SH-SY5Y (cell line): ENCODE data around the gene NEU2.

Experiments
- GATA2 ChIP-seq: IDR thresholded peaks from 2 replicates; pipeline ENCODE4 v1.6.1; 2011; ENCODE audit warnings: mild to moderate bottlenecking, low read depth, low read length
- GATA3 ChIP-seq: IDR thresholded peaks from 2 replicates; pipeline ENCODE4 v1.6.1; 2011; ENCODE audit warnings: low read depth, mild to moderate bottlenecking, low read length, moderate library complexity

The NEU2 gene

DNA sequence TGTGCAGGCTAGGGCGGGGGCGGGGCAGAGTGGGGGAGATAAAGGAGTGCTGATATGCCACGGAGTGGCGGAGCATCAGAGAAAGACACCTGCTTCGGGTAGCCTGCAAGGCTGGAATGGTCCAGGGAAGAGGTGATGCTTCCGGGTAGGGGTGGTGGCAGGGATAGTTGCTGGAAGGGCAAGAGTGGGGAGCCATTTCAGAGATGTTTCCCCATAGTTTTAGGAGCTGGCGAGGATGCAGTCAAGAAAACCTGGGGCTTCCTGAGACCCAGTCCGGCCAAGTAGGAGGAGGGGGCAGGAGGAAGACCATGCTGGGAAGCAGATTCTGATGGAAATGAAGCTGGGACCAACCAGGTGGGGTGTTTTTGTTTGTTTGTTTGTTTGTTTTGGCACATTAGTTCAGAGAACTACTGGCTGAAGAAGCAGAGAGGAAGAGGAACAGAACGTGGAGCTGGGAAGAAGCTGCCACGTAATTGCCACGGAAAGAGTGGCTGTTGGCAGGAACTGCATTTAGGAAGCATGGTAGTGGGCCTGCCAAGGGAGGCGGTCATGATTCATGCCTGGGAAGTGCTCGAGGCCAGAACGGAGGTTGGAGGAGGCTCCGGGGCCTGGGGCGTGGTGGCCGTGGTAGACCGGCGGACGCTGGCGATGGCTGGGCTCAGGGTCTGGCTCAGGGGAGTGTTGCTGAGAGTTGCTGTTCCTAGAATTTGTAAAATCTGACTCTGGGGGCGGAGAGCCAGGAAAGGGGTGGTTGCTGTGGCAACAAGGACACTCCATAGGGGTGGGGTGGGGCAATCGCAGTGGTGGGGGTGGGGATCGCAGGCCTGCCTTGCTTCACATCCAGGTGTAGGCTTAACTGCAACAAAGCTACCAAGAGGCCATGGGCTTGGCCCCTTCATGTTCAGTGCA is 19.0 kb downstream of the NEU2 start:
- TF ChIP-seq GATA2 (no peak), GATA3 (no peak)

DNA sequence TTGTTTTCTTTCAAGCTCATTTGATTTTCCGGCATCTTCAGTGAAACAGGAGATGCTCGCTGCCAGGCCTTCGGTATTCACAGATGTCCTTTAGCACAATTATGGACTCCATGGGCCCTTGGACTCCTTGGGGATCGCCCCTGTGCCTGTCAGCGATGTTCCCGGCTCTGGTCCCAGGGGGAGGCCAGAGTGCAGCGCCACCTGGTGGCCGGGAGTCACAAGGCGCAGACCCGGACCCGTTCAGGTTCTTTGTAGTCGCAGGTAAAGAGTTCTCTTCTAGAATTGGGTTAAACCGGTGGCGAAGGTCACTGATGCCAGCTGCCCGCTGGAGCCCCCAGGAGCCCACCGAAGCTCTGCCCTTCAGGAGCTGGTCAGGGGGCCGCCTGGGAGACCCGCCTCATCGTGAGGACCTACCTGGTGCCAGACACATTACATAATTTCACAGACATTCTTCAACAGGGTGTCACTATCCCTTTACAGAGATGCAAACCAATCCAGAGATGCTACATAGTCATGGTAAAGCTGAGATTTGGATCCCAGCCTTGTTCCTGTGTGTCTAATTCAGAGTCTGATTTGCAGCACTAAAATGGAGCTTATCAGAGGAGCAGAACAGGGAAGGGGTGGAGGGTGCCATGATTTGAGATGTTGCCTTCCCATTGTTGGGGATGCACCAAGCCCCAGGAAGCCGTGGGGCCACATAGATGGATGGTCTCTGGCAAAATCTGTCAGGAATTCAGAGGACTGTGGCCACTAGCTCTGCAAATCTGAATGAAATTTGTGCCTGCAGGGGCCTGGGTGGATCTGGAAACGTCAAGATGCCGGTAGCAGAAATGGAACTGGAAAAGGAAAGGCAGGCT is 21.7 kb downstream of the NEU2 start:
- TF ChIP-seq GATA3 (no peak), GATA2 (no peak)

DNA sequence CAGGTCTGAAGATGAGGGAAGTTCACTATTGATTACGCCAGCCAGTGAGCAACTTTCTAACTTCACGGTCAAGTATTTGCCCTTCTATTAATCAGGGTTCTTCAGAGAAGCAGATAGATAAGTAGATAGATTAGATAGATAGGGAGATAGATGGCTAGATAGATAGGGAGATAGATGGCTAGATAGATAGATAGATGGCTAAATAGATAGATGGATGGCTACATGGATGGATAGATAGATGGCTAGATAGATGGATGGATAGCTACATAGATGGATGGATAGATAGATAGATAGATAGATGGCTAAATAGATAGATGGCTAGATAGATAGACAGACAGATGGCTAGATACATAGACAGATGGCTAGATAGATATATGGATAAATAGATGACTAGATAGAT is 22.9 kb downstream of the NEU2 start:
- TF ChIP-seq GATA3 (no peak; the same call in 1 of the 2 replicates), GATA2 (peak; percentile 9; the same call in 1 of the 2 replicates)

DNA sequence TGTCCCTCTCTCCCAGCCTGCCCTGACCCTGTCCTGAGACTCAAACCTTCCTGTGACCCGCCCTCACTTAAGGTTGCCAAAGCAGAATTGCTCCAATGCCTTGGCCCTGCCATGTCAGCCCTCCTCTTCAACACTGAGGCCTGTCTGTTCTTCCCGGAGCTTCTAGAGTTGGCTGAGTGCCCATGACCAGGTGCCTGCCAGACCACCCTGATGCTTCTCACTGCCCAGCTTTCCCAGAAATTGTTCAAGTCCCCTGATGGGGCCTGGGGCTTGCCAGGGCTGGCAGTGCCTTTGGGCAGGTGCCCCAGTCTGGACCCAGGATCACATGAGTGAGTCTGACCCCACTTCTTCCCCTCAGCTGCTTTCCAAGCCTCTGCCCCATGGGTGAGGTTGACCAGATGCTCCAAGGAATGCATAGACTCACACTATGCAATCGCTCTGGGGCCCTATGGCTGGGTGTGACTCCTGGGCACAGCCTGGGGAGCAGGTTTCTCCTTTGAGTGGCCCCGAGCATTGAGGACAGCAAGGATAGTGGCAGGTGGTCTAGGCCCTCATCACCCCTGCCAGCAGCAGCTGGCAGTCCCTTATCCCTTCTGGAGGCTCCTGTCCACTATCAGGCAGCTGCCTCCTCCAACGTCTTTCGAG is 24.6 kb downstream of the NEU2 start:
- TF ChIP-seq GATA3 (no peak), GATA2 (no peak)

DNA sequence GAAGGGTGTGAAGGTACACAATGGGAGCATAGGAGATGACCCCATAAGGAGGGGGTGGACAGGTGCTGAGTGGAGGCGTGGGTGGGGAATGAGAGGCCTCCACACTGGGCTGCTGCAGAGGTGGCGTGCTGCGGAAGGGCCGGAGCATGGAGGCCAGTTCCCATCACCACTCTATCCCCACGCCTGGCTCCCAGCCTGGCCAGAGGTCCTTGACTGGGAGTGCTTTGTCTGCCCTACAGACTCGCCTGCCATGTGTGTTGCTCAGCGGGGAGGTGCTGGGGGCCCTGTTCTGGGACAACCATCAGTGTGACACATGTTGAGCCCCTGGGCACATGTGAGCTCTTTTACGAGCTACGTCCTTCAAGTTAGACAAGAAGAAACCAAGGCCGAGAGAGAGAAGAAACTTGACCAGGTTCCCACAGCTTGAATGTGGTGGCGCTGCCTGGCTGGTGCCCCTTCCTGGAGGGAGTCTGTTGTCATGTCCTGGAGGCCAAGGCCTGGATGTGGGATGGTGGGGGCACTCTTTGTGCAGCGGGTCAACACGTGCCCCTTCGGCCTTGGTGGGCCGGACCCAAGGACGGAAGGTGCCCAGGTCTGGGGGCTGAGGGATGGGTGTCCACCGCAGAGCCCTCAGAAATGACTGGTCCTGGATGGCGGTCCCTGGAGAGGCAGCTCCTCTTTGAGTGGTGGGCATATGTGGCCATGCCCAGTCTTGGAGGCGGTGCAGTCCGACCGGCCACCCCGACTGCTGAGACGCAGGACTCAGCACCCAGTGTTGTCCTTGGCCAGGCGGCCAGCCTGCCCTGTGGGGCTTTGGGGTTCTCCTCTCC is 26.5 kb downstream of the NEU2 start:
- TF ChIP-seq GATA3 (no peak), GATA2 (no peak)

DNA sequence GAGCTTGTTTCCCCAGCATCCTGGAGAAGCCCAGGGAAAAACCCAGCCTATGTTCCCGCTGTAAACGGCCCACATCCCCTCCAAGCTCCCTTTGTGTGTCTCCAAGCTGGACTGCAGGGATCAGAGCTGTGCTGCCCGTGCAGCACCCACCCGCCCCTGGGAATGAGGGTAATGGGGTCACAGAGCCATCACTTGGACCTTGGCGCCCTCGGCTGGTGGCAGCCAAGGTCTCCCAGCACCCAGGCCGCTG is 27.0 kb downstream of the NEU2 start:
- no peak for TF ChIP-seq GATA2
- TF ChIP-seq GATA3, result no peak

DNA sequence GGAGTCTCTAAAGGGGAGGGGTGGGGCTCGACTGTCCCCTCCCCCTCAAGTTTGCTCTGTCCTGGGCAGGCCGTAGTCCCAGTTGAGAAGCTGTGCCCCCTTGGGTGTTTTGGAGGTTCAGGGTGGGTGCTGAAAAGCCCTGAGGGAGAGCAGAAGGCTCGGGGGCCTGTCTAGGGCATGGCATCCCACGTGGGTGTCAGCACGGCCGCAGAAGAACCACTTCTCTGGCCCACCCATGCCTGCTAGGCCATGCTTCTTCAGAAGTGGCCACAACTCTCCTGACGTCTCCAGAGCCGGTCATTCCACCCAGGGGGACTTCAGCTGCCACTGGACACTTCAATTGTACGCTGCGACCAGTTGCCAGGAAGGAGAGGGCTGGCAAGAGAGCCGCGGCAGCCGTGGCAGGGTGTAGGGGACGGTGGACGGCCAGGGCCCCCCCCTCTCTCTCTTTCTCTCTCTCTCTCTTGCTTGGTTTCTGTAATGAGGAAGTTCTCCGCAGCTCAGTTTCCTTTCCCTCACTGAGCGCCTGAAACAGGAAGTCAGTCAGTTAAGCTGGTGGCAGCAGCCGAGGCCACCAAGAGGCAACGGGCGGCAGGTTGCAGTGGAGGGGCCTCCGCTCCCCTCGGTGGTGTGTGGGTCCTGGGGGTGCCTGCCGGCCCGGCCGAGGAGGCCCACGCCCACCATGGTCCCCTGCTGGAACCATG is 27.5 kb downstream of the NEU2 start, which contains the start of gene INPP5D:
TSS of gene INPP5D (plus strand) at position 546 of the 704 bp plus-strand sequence. CDS start at position 683, 137 bp downstream.
- no peak for TF ChIP-seq GATA2
- no peak for TF ChIP-seq GATA3

DNA sequence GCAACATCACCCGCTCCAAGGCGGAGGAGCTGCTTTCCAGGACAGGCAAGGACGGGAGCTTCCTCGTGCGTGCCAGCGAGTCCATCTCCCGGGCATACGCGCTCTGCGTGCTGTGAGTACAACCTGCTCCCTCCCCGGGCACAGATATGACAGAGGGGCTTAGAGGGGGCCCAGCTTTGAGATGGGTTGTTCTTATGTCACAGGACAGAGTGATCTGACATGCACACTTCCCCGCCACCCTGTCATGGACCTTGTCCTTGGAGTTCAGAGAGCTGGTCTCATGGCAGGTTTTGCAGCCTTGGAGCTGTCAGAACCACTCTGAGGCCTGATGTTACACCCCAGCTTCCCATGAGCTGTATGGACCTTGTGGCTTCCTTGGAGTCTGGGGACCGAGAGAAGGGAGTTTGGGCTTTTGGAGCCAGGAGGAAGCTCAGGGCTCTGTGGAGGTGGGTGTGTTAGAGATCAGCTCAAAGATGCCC is 28.1 kb downstream of the NEU2 start:
- no peak for TF ChIP-seq GATA2

DNA sequence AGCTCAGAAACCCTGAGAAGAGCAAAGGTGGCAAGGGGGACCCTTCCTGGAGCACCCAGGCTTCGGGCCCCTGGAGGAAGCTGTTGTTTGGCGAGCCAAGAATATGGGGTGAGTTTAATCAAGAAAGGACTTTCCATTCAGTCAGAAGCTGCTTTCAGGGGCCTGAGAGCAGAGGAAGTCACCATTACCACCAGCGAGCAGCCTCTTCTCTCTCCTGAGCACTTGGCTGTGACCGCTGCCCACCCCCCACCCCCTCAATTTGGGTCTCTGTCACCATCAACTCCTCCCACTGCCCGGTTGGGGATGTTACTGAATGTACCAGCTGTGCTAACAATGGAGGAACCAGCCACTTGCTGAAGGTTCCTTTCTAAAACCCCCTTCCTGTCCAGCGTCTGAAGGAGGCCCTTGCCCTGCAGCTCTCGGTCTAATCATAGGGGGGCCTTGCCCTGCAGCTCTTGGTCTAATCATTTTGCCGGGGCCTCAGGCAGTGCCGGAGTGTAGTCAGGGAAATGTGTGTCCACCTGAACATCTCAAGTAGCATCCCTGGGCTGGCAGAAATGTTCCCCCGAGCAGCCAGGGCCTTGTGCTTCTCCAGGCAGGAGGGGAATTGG is 28.6 kb downstream of the NEU2 start:
- TF ChIP-seq GATA3 (no peak), GATA2 (no peak)

DNA sequence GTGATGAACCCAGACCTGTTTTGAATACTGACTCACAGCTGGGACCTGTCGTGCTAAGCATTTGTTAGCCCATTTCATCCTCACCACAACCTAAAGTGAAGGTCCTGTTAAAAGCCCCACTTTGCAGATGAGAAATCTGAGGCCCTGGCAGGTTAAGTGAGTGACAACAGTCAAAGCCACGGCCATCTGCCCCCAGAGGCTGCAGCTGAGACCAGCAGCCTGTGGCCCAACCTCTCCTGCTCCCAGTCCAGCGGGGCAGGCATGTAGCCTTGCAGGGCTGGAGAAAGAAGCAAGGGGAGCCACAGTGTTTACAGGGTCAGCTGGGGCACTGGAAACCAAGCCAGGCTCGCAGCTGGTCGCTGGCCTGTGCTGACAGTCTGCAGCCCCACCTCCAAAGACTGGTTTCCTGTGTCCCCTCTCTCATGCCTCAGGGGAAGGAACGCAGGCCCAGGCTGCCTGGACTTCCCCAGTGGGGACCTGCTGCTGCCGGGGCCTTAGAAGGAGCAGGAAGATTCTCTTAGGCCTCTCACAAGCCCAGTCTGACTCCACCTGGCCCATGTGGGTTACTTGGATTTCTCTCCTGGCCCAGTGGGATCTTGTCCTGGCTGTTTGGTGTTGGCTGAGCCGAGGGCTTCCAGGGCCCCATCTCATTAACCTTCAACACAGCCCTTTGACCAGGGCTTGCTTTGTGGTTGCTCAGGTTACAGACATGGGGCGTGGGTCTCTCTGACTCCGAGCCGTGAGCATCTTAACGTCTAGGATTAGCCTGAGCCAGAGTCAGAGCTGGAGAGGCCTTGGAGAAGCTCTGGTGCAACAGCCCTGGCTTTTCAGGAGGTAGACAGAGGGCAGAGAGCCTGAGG is 29.3 kb downstream of the NEU2 start:
- no peak for TF ChIP-seq GATA2
- no peak for TF ChIP-seq GATA3

DNA sequence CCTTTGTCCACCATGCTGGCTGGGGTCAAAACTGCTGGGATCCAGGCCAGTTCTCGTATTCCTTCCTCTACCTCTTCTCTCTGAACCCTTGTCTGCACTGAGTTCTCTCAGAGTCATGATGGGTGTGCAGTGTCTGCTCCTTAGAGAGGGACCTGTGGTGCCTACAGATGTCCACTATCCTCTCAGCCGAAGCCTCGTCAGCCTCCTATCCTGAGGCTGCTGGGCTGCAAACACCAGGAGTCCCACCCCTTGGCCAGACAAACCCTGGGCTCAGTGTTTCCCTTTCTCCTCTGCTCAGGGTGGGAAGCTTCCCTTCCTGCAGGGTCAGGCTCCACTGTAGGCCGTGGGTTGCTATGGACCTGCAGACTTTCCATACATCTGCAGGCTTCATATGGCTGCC is 30.0 kb downstream of the NEU2 start:
- TF ChIP-seq GATA3 (no peak), GATA2 (no peak)

DNA sequence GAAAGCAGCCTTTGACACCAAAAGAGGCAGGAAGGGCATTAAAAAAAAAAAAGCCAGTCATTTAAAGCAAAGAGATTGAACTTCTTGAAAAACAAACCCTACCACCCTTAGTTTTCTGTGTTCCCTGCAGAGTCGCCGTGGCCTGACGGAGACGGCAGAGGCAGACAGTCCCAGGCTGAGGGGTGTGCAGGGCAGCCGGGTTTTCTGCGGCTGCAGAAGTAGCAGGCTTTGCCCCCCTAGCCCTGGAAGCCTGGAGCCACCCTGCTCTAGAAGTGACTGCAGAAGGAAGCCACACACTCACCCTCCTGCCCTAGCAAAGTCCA is 30.4 kb downstream of the NEU2 start:
- TF ChIP-seq GATA2 (no peak), GATA3 (no peak)
